ENCODE results near the gene HLF.
A peak's percentile ranks its signal among the peaks of the same experiment; 100 is the strongest.
"Not testable (repeated sequence)": the region's sequence is repeated elsewhere in the genome, so short reads cannot be mapped to it uniquely, and the experiment has no call there.

Gene HLF

DNA sequence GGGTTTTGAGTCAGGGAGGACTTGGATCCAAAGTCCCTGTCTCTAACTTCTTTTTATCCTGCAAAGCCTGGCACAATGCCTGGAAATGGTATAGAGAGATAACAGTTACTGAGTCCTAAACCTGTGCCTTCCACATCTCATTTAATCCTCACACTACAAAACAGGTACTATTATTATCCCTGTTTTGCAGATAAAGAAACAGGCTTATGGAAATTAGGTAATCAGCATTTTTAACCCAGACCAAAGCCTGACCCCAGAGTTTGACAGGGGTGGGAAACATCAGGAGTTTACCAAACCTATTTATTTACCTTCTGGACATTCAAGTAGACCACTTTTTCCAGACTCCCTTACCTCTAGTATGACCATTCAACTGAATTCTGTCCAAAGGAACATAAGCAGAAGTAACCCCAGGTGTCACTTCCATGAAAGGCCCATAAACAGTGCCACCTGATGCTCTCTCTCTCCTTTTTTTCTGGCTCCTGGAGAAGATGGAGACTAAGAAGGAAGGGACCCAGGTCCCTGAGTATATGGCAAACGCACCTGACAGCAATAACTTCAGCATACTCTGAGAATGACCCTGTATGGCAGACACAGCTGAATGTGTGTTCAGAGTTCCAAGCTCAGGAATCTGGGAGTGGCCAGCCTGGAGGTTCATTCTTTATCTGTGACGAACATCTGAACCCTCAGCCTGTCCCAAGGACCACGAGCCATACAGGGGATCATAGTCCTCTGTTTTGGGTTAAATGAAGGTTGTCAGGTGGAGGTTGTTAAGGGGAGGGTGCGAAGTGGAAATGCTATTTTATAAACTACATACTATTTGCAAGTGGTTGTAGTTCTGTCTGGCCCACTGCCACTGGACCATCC is 62.7 kb downstream of the HLF start:
- no peak for DNase-seq (ENCODE audit: low spot score)

DNA sequence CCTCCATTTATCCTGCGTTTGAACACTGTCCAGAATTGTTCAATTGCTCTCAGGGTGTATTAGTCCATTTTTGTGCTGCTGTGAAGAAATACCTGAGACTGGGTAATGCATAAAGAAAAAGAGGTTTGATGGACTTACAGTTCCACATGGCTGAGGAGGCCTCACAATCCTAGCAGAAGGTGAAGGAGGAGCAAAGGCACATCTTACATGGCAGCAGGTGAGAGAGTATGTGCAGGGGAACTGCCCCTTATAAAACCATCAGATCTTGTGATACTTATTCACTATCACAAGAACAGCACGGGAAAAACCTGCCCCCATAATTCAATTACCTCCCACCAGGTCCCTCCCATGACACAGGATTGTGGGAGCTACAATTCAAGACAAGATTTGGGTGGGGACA is 63.8 kb downstream of the HLF start:
- DNase-seq (ENCODE audit: low spot score) = not testable (repeated sequence)

DNA sequence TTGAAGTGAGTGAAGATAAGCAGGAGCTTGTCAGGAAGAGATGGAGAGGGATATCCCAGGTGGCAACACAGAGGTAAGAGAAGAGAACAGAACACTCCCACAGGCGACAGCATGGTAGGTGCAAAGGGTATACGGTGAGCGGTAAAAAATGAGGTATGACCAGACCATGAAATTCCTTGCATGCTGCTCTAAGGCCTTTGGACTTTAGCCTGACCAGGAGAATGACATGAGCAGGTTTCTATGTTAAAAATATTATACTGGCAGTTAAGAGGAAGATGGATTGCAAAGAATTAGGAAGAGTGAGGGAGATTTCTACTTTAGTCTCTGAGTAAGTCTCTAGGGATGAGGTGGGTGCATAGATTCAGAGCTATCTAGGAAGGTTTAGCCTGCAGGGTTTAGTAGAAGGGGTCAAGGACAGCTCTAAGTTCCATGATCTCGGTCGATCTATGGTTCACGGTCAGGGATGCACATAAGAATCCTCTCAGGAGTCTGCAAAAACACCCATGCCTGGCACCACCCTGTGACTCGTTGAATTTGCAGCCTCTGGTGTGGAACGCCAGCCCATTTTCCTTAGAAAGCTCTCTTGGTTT is 65.7 kb downstream of the HLF start:
- DNase-seq (ENCODE audit: low spot score) = no peak

DNA sequence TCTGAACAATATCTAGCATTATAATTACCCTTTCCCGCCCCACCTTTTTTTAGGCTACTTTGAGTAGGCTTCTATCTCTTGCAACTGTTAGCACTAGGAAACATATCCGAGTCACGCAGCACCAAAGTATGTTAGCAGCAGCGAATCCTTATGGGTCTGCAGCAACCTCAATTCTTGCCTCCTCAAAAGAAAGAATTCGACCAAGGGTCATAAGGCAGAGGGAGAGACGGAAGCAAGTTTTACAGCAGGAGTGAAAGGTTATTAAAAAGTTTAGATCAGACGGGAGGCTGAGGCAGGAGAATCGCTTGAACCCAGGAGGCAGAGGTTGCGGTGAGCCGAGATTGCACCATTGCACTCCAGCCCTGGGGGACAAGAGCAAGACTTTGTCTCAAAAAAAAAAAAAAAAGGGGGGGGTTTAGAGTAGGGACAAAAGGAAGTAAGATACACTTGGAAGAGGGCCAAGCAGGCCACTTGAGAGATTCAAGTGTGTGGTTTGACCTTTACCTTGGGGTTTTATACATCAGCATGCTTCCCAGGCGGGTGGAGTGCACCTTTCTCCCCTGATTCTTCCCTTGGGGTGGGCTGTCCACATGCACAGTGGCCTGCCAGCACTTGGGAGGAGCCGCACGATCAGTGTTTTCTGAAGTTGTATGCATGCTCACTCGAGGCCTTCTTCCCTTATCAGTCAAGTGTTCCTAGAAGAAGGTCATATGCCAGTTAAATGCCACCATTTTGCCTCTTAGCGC is 67.7 kb downstream of the HLF start:
- no peak for DNase-seq (ENCODE audit: low spot score)

DNA sequence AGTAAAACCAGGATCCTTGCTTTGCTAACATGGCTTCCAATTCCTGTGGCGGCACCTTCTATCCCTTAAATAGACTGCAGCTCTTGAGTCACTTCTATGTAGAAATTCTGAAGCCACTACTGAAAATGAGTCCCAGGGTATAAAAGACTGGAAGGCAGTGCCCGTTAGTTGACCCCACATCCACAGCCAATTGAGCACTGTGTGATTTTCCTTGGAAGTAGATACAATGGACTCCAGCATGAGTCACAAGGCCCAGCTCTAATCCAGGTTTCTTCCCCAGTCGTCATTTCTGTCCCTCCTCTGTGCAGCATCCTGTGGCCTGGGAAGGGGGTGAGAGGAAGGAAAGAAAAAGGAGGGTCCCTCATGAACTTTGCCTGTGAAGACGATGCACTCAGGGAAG is 69.5 kb downstream of the HLF start:
- no peak for DNase-seq (ENCODE audit: low spot score)

DNA sequence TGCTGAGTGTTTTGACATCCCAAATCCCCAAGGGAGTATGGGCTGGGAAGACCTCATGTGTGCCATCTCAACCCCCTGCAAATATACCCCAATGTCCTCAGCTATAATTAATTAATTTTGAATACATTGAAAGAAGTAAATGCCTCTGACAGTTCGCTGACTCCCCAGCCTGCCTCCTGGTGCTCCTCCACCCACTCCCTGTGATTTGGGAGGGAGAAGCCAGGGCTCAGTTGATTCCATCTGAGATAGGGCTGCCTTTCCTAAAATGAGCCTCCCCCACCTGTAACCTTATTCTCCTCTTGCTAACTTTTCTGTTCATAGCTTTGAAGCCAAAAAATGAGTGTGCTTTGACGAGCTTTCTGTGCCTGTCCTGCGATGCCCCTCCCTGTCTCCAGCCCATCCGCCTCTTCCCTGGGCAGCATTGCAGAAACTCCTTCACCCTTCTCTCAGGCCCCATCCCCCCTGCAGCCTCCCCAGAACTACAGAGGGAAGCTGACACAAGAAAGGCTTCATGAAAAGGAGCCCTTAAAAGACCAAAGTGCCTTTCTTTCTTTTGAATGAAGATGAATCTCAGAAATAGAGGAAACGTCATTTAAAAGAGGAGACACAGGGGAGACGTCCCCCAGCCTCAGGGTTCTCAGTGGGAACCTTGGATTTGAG is 70.3 kb downstream of the HLF start:
- DNase-seq (ENCODE audit: low spot score) = no peak

DNA sequence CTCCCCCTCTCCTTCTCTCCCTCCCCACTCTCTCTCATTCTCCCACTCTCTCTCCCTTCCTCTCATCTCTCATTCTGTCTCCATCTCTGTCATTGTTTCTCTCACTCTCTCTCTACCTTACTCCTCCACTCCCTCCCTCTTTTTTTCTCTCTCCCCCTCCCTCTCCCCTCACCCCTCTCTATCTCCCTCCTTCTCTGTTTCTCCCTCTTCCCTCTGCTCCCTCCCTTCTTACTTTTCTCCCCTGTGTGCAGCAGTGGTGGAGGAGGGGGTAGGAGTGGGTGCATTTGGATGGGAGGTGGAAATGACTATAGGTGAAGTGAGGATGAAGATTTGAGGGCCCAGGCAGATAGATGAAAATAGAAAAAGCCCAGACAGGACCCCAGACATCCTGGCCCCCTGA is 70.9 kb downstream of the HLF start:
- no peak for DNase-seq (ENCODE audit: low spot score)

DNA sequence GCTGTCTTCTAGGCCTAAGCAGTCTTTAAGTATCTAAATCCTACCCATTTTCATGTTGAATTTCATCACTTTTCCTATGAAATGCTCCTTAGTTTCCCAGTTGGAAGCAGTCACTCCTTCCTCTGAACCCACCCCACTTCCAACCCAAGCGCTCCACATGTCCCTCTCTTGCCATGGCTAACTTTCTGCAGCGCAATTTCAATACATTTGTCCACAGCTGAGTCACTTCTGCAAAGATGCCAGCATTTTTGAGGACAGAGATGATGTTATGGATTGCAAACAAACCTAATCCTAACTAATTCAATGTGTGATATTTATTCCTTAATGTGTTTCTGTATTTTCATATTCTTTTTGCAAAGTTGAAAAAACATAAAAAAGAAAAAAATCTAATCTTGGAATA is 71.7 kb downstream of the HLF start:
- DNase-seq (ENCODE audit: low spot score) = no peak

DNA sequence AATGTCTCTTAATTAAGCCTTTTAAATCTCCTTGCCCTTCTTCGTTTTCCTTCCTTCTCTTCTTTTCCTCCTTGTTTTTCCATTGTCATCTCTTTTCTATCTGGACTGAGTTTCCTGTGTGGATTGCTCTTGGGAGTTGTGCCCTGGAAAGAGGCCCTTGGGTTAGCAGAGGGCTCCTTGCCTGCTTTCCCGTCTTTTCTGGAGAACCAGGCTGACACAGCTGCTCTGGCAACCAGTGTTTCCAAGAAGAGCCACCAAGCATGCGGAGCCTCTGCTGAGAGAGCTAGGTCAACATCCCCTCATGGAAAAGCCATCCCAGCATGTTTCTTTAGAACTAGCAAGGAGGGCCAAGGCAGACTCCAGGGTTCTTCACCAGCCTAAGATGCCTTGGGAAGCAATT is 75.4 kb downstream of the HLF start:
- DNase-seq (ENCODE audit: low spot score) = no peak

DNA sequence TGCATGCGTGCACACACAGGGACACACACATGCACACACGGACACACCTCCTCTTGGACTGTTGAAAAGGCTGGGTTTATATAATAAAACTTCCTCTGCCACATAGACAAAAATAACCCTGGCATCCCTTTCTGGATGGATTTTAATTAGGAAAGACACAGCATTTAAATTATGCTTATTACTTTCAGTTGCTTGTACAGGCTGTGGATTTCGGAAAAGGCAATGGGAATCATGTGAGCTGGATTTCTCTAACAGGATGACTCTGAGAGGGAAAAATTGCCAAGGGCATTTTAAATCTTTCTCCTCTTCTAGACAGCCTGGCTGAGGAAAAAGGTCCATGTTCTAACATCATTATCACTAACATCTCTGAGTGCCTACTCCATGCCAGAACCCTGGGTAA is 75.9 kb downstream of the HLF start:
- no peak for DNase-seq (ENCODE audit: low spot score)

DNA sequence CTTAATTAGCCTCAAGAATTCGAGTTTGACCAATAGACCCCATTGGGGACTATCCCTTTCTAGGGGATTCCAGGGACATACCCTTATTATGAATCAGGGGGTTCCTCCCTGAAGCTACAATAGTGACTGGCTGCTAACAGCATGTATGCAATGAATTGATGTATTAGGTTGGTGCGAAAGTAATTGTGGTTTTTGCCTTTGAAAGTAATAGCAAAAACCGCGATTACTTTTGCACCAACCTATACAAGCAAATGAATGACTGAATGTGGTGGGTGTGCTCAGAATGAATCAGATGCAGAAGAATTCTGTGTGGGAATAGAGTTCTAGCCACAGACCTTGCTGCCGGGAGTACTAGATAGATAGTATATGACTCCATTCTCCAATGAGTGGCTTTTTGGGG is 76.7 kb downstream of the HLF start:
- DNase-seq (ENCODE audit: low spot score) = no peak

DNA sequence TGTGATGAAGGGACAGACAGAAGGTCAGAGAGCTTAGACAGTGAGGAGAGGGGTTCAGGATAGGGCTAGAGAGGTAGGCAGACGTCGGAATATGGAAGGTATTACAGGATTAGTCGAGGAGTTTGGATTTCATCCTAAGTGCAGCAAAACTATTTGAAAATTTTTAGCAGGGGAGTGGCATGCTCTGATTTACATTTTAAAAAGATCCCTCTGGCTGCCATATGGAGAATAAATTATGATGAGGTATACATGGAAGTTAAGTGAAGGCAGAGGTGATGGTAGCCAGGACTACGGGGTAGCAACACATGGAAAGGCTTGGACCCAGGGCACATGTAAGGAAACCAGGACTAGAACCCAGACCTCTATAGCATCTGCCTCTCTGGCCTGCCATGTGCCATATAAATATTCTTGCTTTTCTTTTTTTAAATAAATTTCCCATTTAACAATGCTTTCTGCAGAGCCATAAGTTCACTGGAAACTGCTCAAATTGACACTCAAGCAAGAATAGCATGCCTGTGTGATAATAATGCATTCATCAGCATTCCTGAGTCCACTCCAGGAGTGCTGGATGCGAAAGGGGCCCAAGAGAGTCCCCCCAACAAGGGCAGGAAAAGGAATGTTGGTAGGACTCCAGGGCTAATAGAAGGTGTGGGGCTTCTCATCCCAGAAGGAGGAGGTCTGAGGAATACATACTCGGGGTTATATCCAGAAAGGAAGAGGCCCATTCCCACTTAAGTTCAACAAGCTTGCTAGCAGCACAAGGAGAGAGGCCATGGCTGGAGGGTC is 78.2 kb downstream of the HLF start:
- no peak for DNase-seq (ENCODE audit: low spot score)

DNA sequence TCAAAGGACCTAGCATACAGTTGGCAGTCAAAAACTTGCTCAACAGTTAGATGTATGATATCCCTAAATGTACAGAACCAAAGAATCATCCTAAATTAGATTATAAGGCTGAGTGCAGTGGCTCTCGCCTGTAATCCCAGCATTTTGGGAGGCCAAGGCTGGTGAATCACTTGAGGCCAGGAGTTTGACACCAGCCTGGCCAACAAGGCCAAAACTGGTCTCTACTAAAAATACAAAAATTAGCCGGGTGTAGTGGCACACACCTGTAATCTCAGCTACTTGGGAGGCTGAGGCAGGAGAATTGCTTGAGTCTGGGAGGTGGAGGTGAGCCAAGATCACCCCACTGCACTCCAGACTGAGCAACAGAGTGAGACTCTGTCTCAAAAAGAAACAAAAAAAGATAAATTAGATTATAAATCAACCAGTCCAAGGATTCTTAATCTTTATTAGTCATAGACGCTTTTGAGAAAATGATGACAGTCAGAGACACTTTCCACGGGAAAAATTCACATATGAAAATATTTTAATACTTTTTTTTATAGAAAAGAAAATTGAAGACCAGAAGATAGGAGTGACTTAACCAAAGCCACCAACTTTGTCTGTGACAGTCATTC is 79.2 kb downstream of the HLF start:
- DNase-seq (ENCODE audit: low spot score) = no peak

DNA sequence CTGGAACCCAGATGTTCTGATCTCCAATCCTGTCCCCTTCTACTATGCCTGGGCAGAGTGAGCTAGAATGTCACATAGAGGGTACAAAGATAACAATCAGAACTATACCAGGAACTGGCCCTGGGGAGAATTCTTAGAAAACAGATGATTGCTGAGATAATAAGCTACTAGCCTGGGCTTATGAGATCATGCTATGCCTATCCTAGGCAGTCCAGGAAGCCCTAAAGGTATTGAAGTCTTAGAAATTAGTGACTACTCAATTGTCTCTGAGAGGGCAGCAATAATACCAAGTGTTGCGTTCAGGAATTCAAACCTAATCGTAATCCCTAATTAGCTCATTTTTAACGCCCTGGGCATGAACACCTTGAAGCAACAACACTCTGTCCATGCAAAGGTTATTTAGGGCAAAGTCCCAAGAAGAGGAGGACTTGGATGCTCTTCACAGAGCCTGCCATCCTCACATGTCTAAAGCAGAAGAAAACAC is 79.8 kb downstream of the HLF start:
- DNase-seq (ENCODE audit: low spot score) = no peak

DNA sequence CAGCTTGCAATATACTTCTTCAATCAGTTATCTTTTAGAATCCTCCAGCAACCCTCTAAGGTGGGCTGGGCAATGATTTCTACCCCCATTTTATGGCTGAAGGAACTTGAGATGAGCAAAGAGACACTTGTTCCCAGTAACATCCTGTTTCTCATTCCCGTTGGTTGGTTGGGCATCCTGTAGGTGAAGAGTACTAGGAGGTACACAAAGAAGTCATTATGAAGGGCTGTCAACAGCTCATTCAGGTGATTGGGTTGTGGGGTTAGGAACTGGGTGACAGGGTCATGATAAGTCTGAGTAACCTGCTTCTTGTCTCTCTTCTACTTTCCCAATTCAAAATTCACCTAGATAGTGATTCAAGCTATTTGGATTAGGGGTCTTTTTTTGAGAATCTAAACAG is 80.4 kb downstream of the HLF start:
- DNase-seq (ENCODE audit: low spot score) = no peak

DNA sequence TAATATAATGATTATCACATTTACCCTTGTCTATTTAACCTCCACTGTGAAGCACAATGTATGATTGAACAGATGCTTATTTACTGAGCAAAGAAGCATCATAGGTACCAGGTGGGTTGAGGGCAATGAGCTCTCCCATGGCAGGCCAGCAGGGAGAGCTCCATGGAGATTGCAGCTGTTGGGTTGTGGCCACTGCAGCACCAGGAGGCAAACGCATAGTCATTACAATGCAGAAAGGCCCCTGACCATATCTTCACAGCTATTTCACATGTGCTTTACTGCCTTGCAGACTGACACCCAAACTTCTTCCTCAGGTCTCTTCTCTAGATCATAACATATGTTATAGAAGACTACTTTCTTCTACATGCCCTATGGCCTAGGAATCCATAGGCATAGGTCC is 81.9 kb downstream of the HLF start:
- DNase-seq (ENCODE audit: low spot score) = no peak

DNA sequence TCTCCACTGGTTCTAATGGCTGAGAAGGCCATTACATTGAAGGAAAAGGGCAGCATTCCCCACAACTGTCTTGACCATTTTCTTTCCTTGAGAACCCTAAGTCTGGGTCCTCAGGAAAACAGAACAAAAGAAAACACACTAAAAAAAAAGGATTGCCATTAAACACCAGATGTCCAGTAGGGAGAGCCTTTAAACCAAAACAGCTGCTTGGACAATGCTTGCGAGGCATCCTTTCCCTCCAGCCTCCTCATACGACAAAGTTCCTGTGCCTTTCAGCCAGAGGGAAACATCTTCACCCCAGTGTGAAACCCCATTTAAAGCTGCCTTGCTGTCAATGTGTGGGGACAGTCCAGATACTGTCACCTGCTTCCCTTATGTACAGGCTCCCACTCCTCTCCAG is 82.6 kb downstream of the HLF start:
- DNase-seq (ENCODE audit: low spot score) = no peak

DNA sequence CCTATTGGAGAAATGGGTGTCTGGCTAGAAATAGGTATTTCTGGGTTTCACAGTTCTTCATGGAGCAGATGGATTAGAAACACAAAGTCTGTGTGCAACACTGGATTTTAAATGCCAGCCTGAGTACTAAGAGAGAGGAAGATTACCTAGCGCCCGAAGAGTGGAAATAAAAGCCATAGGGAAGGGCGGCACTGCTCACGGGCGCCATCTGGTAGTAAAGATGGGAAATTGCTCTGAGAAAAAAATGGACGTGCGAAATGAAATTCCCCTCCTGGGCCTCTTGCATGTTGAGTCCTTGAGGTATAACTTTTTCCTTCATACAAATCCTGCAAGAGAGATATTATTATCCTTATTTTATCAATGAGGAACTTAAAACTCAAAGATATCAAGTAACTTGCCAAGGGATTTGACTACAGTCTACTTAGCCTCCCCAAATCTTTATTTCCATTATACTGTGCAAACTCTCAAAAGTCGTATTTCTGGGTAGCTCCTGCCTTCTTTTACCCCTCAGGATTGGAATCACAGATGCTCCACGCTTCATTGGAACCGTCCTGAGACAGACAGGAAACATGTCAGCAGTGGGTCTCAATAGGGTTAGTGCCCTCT is 84.1 kb downstream of the HLF start:
- peak; percentile 48 for DNase-seq (ENCODE audit: low spot score)

DNA sequence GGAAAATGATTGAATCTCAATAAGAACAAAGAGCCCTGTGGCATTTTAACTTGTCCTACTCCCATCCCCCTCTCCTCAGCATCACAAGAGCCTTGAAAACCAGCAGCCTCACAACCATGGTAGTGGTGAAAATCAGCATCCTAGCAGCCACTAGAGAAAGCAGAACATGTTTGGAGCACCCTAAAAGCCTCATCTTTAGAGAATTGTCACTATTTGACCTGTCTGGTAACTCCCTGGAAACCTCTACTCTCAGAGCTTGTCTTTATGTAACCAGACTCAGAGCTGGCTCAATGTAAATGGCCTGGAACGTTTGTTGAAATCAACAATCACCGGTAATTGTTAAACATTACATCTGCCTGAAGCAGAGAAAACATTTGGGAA is 86.1 kb downstream of the HLF start:
- no peak for DNase-seq (ENCODE audit: low spot score)

DNA sequence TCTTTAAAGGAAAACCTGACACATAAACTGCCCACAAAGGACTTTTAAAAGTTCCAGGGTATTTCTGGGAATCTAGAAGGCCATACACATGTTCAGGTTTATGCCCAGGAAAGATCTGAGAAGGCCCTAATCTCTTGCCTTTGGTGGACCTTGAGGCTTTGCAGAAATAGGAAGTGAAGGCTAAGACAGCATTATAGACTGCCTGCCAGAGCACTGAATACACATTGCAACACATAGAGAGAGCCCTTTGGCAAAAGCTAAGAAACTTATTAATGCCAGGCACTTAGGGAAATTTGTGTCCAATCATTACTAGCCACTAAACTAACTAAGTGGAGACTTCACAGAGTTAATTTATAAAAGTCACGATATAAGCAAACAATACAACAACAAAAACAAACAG is 86.5 kb downstream of the HLF start:
- no peak for DNase-seq (ENCODE audit: low spot score)

DNA sequence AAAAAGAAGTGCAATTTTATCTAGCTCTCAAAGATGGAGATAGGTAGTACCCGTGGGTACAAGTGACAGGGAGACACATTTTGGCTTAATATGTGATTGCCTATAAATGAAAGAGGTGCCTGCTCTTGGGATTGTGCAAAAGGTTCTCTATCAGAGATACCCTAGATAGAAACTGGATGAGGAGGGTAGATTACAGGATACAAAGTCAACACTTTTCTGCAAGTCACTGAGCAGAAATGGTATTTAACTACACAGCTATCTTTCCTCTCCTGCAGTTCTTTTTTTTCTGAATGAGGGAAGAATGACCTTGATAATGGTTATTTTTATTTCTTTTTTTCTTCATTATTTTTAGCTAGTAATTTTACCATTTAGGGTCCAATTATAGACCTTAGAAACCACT is 89.2 kb downstream of the HLF start:
- DNase-seq (ENCODE audit: low spot score) = no peak
